ENCODE results near the gene CORO7.

CORO7 gene

GRCh38 chr16:4437366-4437765, 21.0 kb upstream of the CORO7 start:
- no peak for DNase-seq (ENCODE audit: low spot score)
- no peak for TF ChIP-seq CTCF (IDR thresholded peaks at IDR 0.05; ENCODE audit: extremely low read depth, missing control alignments)

- DNase-seq (ENCODE audit: low spot score) = no peak
- no peak for TF ChIP-seq CTCF (IDR thresholded peaks at IDR 0.05; ENCODE audit: extremely low read depth, missing control alignments)
Observed at GRCh38 chr16:4435337-4436067, 19.1 kb upstream of the CORO7 start.

DNA sequence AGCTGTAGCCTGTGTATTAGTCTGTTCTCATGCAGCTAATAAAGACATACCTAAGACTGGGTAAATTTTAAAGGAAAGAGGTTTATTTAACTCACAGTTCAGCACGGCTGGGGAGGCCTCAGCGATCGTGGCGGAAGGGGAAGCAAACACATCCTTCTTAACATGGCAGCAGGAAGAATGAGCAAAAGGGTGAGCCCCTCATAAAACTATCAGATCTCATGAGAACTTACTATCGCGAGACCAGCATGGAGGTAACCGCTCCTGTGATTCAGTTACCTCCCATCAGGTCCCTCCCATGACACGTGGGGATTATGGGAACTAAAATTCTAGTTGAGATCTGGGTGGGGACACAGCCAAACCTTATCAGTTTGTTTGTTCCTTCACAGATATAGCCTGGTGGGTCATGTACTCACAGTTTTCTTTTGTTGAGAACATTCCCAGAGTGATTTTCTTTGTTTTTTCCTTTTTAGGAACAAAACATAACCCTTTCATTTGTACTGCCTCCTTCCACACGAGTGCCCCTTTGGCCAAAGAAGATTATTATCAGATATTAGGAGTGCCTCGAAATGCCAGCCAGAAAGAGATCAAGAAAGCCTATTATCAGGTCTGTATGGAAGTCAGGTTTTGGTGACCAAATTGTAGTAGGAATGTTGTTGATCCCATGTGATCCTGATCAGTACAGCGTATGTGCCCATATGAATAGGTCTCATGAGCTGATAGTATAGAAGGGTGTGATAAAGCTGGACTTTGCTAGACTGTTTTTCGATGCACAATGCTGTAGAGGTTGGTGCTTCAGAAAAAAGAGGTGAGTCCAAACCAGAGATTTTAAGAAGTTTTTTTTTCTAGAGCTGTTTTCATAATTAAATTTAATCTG, 17.8 kb upstream of the CORO7 start:
- TF ChIP-seq CTCF (IDR thresholded peaks at IDR 0.05; ENCODE audit: extremely low read depth, missing control alignments) = no peak

GRCh38 chr16:4433228-4433627, 16.8 kb upstream of the CORO7 start:
- no peak for TF ChIP-seq CTCF (IDR thresholded peaks at IDR 0.05; ENCODE audit: extremely low read depth, missing control alignments)

More for the DNA sequence above, 17.8 kb upstream of the CORO7 start:
- DNase-seq (ENCODE audit: low spot score) = no peak

DNA sequence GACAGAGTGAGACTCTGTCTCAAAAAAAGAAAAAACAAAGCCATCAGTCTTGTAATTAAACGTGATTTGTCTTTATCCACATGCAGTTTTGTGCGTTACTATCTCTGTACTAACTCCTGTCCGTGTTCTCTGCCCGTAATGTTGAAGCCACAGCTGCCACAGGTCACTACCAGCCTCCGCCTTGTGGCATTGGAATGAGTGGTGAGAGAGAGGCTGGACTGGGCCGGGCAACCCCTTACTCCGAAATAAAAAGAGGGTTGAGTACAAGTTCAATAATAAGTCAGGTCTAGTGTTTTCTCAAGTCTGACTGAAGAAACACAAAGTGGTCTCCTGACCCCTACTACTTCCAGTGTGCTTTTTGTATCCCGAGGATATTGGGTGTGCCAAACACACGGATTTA, 14.6 kb upstream of the CORO7 start:
- no peak for DNase-seq (ENCODE audit: low spot score)
- no peak for TF ChIP-seq CTCF (IDR thresholded peaks at IDR 0.05; ENCODE audit: extremely low read depth, missing control alignments)

More at GRCh38 chr16:4433228-4433627, 16.8 kb upstream of the CORO7 start:
- no peak for DNase-seq (ENCODE audit: low spot score)

DNA sequence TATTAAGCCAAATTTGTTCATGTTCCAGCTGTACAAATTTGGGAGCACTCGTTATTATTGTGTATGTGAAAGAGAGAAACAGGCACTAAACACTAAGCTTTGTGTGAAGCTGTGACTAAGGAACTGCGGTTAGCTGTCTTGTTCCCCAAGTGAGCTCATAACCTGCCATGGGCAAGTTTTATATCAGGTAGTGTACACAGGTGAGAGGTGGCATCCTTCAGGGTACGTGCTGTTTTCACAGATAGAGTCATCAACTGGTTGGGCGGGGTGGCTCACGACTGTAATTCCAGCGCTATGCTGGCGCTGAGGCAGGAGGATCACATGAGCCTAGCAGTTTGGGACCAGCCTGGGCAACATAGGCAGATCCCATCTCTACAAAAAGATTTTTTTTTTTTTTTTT, 12.1 kb upstream of the CORO7 start:
- TF ChIP-seq CTCF (IDR thresholded peaks at IDR 0.05; ENCODE audit: extremely low read depth, missing control alignments) = no peak
- DNase-seq (ENCODE audit: low spot score) = no peak

GRCh38 chr16:4426722-4427372, 10.5 kb upstream of the CORO7 start:
- no peak for DNase-seq (ENCODE audit: low spot score)
- no peak for TF ChIP-seq CTCF (IDR thresholded peaks at IDR 0.05; ENCODE audit: extremely low read depth, missing control alignments)

Measured in GM20000 (cell line).